DMS153 (cell line): ENCODE measurements around the gene SNHG17.
"Not testable (repeated sequence)": the region's sequence is repeated elsewhere in the genome, so short reads cannot be mapped to it uniquely, and the experiment has no call there.

Experiments used
- DNase-seq: peaks from one replicate; lab custom pipeline; 2025; lab: John Stamatoyannopoulos, UW

The SNHG17 gene

GRCh38 chr20:38434770-38435554 lies at the start of gene SNHG17:
Gene SNHG17, minus strand, starts transcription at chr20:38435328.
- DNase-seq, result peak; percentile 87

GRCh38 chr20:38479596-38479995 lies 44.5 kb upstream of the SNHG17 start:
- DNase-seq, result no peak

GRCh38 chr20:38477747-38478146 lies 42.6 kb upstream of the SNHG17 start:
- no peak for DNase-seq

GRCh38 chr20:38473367-38473795 lies 38.3 kb upstream of the SNHG17 start:
- no peak for DNase-seq

GRCh38 chr20:38472513-38473366 lies 37.6 kb upstream of the SNHG17 start, which contains the start of gene RALGAPB:
Gene RALGAPB, plus strand, starts transcription at chr20:38472843. Its CDS starts 15,590 bp downstream, at chr20:38488433.
- peak; percentile 99 for DNase-seq

- no peak for DNase-seq
These were observed 36.9 kb upstream of the SNHG17 start for GRCh38 chr20:38471987-38472512.

- no peak for DNase-seq
These were observed 36.1 kb upstream of the SNHG17 start for GRCh38 chr20:38471245-38471644.

GRCh38 chr20:38466983-38467382 lies 31.9 kb upstream of the SNHG17 start:
- DNase-seq, result no peak

- DNase-seq, result no peak
These were observed 31.0 kb upstream of the SNHG17 start for GRCh38 chr20:38466171-38466570.

GRCh38 chr20:38461569-38461968 lies 26.4 kb upstream of the SNHG17 start:
- DNase-seq, result not testable (repeated sequence)

- not testable (repeated sequence) for DNase-seq
These were observed 26.0 kb upstream of the SNHG17 start for GRCh38 chr20:38461167-38461566.

GRCh38 chr20:38460631-38461030 lies 25.5 kb upstream of the SNHG17 start:
- DNase-seq, result not testable (repeated sequence)

- DNase-seq, result peak; percentile 85
These were observed 25.0 kb upstream of the SNHG17 start for GRCh38 chr20:38460040-38460623.

- no peak for DNase-seq
These were observed 23.2 kb upstream of the SNHG17 start for GRCh38 chr20:38458314-38458713.

- no peak for DNase-seq
These were observed 19.7 kb upstream of the SNHG17 start for GRCh38 chr20:38454556-38455473.

GRCh38 chr20:38453941-38454340 lies 18.8 kb upstream of the SNHG17 start:
- DNase-seq, result no peak

GRCh38 chr20:38452880-38453624 lies 17.9 kb upstream of the SNHG17 start:
- no peak for DNase-seq

GRCh38 chr20:38450412-38450975 lies 15.4 kb upstream of the SNHG17 start:
- no peak for DNase-seq

GRCh38 chr20:38449046-38449445 lies 13.9 kb upstream of the SNHG17 start:
- no peak for DNase-seq
